ENCODE measurements around the gene SYNE4. TPM values are rescaled to one million over a fixed set of nuclear protein-coding genes. Genes with fewer than 3 reads are reported as not detected.
A peak's percentile ranks its signal among the peaks of the same experiment; 100 is the strongest.
"Not testable (repeated sequence)": the region's sequence is repeated elsewhere in the genome, so short reads cannot be mapped to it uniquely, and the experiment has no call there.

Gene SYNE4
- total RNA-seq, 1 donor from 2014 or later: 5.3 TPM

DNA sequence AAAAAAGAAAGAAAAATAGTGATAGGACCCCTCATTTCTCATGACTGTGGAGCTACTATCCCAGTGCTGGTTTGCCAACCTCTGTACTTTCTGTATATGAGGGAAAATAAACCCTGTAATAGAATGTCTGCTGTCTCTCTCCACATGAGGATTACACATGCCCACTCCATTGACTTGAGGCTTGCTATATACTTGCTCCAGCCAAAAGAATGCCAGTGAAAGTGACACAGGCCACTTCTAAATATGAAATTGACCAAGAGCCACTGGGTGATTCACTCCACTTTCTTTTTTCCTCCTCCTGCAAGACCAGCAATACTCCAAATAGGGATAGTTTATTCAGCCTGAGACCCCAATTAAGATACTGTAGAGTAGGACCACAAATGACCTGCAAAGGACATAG lies 39.2 kb upstream of the SYNE4 start:
- TF ChIP-seq, protein P1, sequence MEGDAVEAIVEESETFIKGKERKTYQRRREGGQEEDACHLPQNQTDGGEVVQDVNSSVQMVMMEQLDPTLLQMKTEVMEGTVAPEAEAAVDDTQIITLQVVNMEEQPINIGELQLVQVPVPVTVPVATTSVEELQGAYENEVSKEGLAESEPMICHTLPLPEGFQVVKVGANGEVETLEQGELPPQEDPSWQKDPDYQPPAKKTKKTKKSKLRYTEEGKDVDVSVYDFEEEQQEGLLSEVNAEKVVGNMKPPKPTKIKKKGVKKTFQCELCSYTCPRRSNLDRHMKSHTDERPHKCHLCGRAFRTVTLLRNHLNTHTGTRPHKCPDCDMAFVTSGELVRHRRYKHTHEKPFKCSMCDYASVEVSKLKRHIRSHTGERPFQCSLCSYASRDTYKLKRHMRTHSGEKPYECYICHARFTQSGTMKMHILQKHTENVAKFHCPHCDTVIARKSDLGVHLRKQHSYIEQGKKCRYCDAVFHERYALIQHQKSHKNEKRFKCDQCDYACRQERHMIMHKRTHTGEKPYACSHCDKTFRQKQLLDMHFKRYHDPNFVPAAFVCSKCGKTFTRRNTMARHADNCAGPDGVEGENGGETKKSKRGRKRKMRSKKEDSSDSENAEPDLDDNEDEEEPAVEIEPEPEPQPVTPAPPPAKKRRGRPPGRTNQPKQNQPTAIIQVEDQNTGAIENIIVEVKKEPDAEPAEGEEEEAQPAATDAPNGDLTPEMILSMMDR (conservative IDR thresholded peaks at IDR 0.05; ENCODE audit: low read depth, low read length): no peak
- DNase-seq (ENCODE audit: low read depth): no peak
- H3K4me3 ChIP-seq (ENCODE audit: low read depth, low read length): no peak overlapping the region

DNA sequence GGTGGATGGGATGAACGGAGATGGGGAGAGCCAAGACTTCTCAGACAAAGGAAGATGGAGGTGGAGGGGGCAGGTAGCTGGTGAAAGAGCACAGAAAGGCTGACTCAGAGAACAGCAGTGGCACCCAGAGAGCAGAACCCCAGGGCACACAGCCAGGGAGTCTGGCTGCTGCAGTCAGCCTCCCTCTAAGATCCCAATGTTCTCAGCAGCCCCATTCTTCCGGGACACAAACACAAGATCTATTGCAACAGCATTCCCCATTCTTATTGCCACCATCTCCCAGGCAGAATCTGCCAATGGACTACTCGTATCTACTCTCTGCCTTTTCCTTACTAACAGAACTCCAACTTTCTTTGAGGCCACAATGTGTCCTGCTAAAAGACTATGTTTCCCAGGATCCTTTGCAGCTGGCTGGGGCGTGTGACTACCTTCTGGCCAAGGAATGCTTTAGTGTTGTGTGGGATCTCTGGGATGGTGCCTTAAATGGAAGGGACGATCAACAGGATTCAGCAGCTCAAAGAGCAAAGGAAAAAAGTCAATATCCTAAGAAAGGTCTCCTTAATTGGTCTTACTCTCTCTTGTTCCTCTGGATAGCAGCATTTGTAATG lies 37.9 kb upstream of the SYNE4 start:
- no peak for DNase-seq (ENCODE audit: low read depth)
- no peak overlapping the region for H3K4me3 ChIP-seq (ENCODE audit: low read depth, low read length)
- TF ChIP-seq, protein P1 (conservative IDR thresholded peaks at IDR 0.05; ENCODE audit: low read depth, low read length): no peak

DNA sequence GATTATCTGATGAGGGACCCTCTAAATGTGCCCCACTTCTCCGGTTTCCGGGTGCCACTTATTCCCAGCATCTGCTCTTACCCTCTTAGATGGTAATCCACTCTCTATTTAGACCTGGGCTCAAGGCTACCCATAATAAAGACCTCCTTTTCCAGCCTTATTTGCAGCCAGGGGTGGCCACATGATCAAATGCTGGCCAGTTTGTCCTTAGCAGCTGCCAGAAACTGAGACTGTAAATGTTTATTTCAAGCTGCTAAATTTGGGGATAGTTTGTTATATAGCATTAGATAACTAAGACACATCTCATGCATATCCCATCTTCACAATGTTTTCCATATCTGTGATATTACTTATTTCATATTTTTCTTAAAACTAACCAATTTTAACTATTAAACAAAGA lies 35.3 kb upstream of the SYNE4 start:
- H3K4me3 ChIP-seq (ENCODE audit: low read depth, low read length): no peak overlapping the region
- DNase-seq (ENCODE audit: low read depth): no peak
- TF ChIP-seq, protein P1 (conservative IDR thresholded peaks at IDR 0.05; ENCODE audit: low read depth, low read length): no peak

DNA sequence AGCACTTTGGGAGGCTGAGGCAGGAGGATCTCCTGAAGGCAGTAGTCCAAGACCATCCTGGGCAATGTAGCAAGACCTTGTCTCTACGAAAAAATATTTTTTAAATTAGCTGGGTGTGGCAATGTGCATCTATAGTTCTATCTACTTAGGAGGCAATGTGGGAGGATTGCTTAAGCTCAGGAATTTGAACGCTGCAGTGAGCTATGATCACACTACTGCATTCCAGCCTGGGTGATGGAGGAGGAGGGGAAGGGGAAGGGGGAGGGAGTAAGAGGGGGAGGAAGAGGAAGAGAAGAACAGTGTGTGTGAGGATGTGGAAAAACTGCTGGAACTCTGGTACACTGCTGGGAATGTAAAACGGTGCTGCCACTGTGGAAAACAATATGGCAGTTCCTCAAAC lies 33.2 kb upstream of the SYNE4 start:
- H3K4me3 ChIP-seq (ENCODE audit: low read depth, low read length): no peak overlapping the region
- DNase-seq (ENCODE audit: low read depth): peak; percentile 68
- TF ChIP-seq, protein P1 (conservative IDR thresholded peaks at IDR 0.05; ENCODE audit: low read depth, low read length): no peak

DNA sequence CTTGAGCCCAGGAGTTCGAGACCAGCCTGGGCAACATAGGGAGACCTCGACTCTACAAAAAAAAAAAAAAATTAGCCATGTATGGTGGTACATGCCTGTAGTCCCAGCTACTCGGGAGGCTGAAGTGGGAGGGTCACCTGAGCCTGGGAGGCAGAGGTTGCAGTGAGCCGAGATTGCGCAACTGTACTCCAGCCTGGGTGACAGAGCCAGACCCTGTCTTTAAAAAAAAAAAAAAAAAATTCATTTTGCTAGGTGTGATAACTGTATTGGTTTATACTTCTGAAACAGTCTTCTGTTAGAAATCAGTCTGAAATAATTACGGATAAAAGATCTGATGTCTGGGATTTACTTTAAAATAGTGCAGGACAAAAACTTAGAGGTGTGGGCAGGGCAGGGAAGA lies 32.5 kb upstream of the SYNE4 start:
- DNase-seq (ENCODE audit: low read depth); H3K4me3 ChIP-seq (ENCODE audit: low read depth, low read length): not testable (repeated sequence)

DNA sequence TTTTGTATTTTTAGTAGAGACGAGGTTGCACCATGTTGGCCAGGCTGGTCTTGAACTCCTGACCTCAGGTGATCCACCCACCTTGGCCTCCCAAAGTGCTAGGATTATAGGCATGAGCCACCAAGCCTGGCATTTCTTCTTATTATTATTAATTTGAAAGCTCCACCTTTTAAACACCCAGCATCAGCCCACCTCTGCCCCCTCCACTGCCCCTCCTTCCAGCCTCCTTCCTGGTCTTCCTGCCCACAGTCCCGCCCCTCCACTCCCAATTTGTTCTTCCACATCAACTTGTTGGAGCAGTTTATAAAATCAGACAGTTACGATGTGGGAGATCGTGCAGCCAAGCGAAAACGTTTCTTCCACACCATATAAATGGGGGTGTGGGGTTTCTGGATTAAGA lies 31.9 kb upstream of the SYNE4 start:
- TF ChIP-seq, protein P1 (conservative IDR thresholded peaks at IDR 0.05; ENCODE audit: low read depth, low read length): no peak
- DNase-seq (ENCODE audit: low read depth): no peak
- H3K4me3 ChIP-seq (ENCODE audit: low read depth, low read length): no peak overlapping the region

DNA sequence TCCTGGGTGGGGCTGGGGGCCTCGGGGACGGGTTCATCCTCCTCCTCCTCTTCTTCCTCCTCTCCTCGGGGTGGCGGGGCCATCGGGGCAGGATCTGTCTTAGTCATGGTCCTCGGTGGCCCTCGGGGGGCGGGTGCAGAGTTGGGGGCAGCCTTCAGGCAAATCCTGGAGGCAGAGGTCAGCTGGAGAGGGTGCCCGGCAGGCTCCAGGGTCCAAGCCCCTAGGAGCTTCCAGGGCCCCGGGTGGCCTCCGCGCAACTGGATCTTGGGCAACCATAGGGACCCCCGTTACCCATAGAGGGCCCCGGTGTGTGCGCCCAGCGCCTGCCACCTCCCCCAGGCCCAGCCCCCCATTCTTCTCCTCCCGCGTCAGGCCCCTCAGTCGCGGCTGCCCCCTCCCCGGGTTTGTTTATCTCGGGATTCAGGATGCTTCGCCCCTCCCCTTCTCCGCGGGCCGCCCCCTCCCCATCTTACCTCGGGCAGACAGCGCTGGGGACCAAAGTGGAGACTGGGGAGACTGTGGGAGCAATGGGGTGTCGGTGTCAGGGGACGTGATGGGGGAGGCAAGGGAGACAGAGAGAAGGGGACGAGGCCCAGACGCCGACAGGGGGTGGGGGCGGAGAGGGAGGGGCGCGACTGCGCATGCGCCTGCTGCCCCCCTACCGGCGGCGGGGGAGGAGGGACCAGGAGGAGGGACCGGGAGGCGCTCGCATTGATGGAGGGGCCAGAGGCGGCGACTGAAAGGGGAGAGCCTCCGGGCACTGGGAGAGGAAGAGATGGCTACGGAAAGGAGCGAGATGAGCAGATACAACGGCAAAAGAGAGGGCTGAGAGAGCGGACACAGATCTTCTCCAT lies 23.9 kb upstream of the SYNE4 start, which contains the start of gene CLIP3:
Gene CLIP3 (minus strand): TSS at position 623 of the 854 bp plus-strand sequence. CDS start 516 bp downstream, at position 107.
- no peak for DNase-seq (ENCODE audit: low read depth)
- peak within 1 kb of the TSS; percentile 71 for H3K4me3 ChIP-seq (ENCODE audit: low read depth, low read length)
- TF ChIP-seq, protein P1 (conservative IDR thresholded peaks at IDR 0.05; ENCODE audit: low read depth, low read length): peak; percentile 3
